Nephron progenitor cell (in vitro differentiated cells): ENCODE data around the gene ZBTB8B.

Experiments used
- DNase-seq: peaks from one replicate; pipeline ENCODE4 v3.0.0; 2021
- H3K27ac Mint-ChIP-seq: 2 replicates; pipeline ENCODE4 v1.8.0; 2021; ENCODE audit warnings: mild to moderate bottlenecking, moderate library complexity, mixed read lengths
- H3K27me3 Mint-ChIP-seq: 2 replicates; pipeline ENCODE4 v1.8.0; 2021; ENCODE audit warnings: mild to moderate bottlenecking, low read depth, mixed read lengths; ENCODE audit not compliant: poor library complexity
- H3K36me3 Mint-ChIP-seq: 2 replicates; pipeline ENCODE4 v1.8.0; 2021; ENCODE audit warnings: low read depth, mixed read lengths
- H3K4me1 Mint-ChIP-seq: 2 replicates; pipeline ENCODE4 v1.8.0; 2021; ENCODE audit warnings: mixed read lengths
- H3K4me3 Mint-ChIP-seq: 2 replicates; pipeline ENCODE4 v1.8.0; 2021; ENCODE audit warnings: mild to moderate bottlenecking, moderate library complexity, mixed read lengths
- H3K9me3 Mint-ChIP-seq: 2 replicates; pipeline ENCODE4 v1.8.0; 2021; ENCODE audit warnings: mild to moderate bottlenecking, moderate library complexity, mixed read lengths
- CTCF ChIP-seq: fragments of 200-600 bp; sonication (generic); IDR thresholded peaks from 2 replicates; pipeline ENCODE4 v1.5.0; 2021; ENCODE audit warnings: antibody characterized with exemption

ZBTB8B gene

GRCh38 chr1:32489774-32490454 is 25.0 kb downstream of the ZBTB8B start:
- no peaks in the 10 kb centered on the region for H3K27me3 Mint-ChIP-seq
- H3K9me3 Mint-ChIP-seq, result no peaks in the 10 kb centered on the region
- no peak for TF ChIP-seq CTCF
- H3K4me3 Mint-ChIP-seq, result no peak overlapping the region
- no peak overlapping the region for H3K27ac Mint-ChIP-seq
- DNase-seq, result no peak
- peaks cover 9% of the 10 kb centered on the region for H3K4me1 Mint-ChIP-seq
- peaks cover 14% of the 10 kb centered on the region for H3K36me3 Mint-ChIP-seq

GRCh38 chr1:32491386-32491785 is 26.5 kb downstream of the ZBTB8B start:
- no peaks in the 10 kb centered on the region for H3K9me3 Mint-ChIP-seq

GRCh38 chr1:32494196-32494595 is 29.3 kb downstream of the ZBTB8B start:
- Mint-ChIP-seq H3K4me3 (no peak overlapping the region), H3K27me3 (peaks cover 1% of the 10 kb centered on the region), H3K4me1 (peaks cover 28% of the 10 kb centered on the region), H3K36me3 (no peaks in the 10 kb centered on the region), H3K27ac (peak overlapping the region; percentile 5), H3K9me3 (no peaks in the 10 kb centered on the region)
- TF ChIP-seq CTCF, result no peak
- DNase-seq, result no peak

More at GRCh38 chr1:32491386-32491785, 26.5 kb downstream of the ZBTB8B start:
- Mint-ChIP-seq H3K36me3 (peaks cover 5% of the 10 kb centered on the region), H3K27me3 (no peaks in the 10 kb centered on the region), H3K27ac (no peak overlapping the region), H3K4me3 (no peak overlapping the region), H3K4me1 (peaks cover 17% of the 10 kb centered on the region)
- no peak for DNase-seq
- no peak for TF ChIP-seq CTCF

GRCh38 chr1:32494711-32495337 is 30.0 kb downstream of the ZBTB8B start:
- Mint-ChIP-seq H3K27ac (no peak overlapping the region), H3K4me1 (peaks cover 31% of the 10 kb centered on the region), H3K9me3 (no peaks in the 10 kb centered on the region), H3K27me3 (peaks cover 6% of the 10 kb centered on the region), H3K4me3 (no peak overlapping the region), H3K36me3 (no peaks in the 10 kb centered on the region)
- no peak for TF ChIP-seq CTCF
- DNase-seq, result no peak

- Mint-ChIP-seq H3K4me3 (no peak overlapping the region), H3K27ac (no peak overlapping the region), H3K9me3 (no peaks in the 10 kb centered on the region), H3K36me3 (no peaks in the 10 kb centered on the region), H3K27me3 (peaks cover 6% of the 10 kb centered on the region), H3K4me1 (peaks cover 34% of the 10 kb centered on the region)
- no peak for DNase-seq
- no peak for TF ChIP-seq CTCF
Measured at GRCh38 chr1:32496127-32496526, 31.3 kb downstream of the ZBTB8B start.

- no peak for TF ChIP-seq CTCF
- Mint-ChIP-seq H3K27ac (no peak overlapping the region), H3K4me3 (peak overlapping the region; percentile 88), H3K9me3 (no peaks in the 10 kb centered on the region), H3K27me3 (peaks cover 6% of the 10 kb centered on the region), H3K36me3 (no peaks in the 10 kb centered on the region), H3K4me1 (peaks cover 42% of the 10 kb centered on the region)
- no peak for DNase-seq
Measured at GRCh38 chr1:32498751-32499150, 33.9 kb downstream of the ZBTB8B start.
